Erythroblast (primary cell): ENCODE measurements around the gene APBB2.
"Not testable (repeated sequence)": the region's sequence is repeated elsewhere in the genome, so short reads cannot be mapped to it uniquely, and the experiment has no call there.

ENCODE experiments used
- DNase-seq, 2 experiments: peaks; one replicate each; lab custom pipeline; 2025; lab: John Stamatoyannopoulos, UW
- GATA1 ChIP-seq: IDR thresholded peaks from 2 replicates; pipeline ENCODE4 v1.6.1; 2011; ENCODE audit warnings: low read depth, mild to moderate bottlenecking, control low read depth, low read length, moderate library complexity
- POLR2A ChIP-seq: IDR thresholded peaks from 2 replicates; pipeline ENCODE4 v1.6.1; 2011; ENCODE audit warnings: mild to moderate bottlenecking, low read length

APBB2 gene

DNA sequence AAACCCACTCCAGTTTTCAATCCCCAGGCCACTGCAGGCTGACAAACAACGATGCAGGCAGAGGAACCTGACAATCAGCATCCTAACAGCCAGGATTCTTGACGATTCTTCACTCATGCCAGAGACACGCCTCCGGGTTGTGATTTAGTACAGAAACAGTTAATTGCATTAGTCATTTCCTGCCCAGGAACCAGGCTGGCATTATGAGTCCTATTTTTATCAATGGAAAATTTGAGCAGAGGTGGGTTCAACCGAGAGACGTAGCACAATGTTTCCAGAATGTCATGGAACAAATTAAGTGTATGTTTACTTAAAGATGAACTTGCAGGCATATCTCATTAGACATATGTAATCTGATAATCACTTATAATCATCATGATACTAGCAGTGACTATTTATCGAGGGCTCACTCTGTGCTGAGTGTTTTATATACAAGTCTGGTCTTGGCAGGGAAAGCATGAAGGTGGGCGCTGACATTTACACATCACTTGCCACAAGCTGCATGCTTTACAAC, 304.9 kb downstream of the APBB2 start:
- TF ChIP-seq POLR2A, result no peak
- TF ChIP-seq GATA1, result no peak
- DNase-seq, result no peak

DNA sequence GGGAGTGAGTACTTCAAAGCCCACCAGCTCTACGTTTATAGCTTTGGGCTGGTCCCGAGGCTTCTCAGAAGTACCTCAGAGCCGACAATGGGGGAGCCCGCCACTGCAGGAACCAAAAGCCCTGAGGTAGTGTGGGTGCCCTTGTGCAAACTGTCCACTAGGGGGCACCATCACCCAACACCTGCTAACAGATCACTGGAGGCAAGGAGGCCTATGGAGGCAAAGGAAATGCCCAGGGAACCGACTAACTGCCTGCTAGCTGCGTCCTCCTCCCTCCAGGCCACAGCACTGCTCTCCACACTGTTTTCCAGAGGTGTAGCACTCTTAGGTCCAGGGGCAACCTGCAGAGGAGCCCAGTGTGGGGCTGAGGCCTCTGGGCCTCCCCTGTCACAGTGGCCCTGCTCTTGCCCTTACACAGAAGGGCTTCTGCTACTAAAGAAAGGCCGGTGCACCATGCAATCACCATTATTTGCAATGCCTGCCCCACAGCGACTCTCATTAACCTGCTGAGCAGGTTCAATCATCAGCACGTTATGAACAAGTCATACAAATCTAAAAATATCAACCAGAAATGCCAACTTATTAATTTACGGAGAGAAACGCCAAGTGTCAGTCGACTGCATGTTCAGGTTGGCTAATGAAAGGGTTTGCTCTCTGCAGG, 305.5 kb downstream of the APBB2 start:
- TF ChIP-seq GATA1, result no peak
- TF ChIP-seq POLR2A, result no peak
- peak; percentile 70 to 77 for DNase-seq

DNA sequence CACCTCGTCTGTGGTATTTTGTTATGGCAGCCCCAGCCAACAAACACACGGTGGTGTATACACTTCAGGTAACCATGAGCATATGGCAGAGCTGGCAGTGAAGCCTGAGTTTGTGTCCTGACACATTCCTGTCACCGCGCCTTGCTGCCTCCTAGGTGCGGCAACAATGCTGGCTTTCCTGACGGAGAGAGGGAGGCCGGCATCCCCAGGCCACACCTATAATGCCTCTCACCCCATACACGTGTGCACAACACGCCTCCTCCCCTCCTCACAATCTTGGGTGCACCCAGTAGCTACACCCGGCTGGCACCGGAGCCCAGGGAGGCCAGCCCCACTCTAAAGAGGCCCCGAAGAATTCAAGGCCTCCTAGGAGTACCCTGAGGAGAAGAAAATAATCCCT, 306.0 kb downstream of the APBB2 start:
- TF ChIP-seq GATA1 (no peak), POLR2A (no peak)
- no peak for DNase-seq

DNA sequence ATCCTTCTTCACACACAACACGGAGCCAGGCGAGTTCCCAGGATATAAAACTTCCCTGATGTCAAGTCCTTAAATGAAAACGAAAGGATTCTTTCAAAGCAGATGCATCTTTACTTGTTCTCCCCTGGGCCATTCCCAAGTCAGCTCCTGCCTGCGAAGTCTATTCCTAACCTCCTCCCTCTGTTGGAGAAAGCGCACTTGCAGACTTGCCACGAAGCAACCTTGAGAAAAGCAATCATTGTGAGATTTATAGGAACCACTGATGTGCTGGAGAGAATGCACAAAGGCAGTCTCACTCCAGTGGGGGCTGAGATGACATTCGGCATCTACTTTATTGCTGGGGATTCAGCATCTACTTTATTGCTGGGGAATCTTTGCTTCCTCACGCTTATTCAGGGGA, 308.9 kb downstream of the APBB2 start:
- DNase-seq, result no peak
- TF ChIP-seq POLR2A, result no peak
- no peak for TF ChIP-seq GATA1

DNA sequence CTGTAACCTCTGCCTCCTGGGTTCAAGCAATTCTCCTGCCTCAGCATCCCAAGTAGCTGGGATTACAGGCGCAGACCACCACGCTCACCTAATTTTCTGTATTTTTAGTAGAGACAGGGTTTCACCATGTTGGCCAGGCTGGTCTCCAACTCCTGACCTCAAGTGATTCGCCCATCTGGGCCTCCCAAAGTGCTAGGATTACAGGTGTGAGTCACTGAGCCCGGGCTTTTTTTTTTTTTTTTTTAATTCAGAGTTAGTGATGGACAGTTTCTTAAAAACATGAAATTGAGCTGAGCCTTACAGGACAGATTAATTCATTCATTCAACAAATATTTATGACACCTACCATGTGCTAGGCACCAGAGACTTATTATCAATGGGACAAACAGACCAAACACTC, 313.8 kb downstream of the APBB2 start:
- not testable (repeated sequence) for DNase-seq

DNA sequence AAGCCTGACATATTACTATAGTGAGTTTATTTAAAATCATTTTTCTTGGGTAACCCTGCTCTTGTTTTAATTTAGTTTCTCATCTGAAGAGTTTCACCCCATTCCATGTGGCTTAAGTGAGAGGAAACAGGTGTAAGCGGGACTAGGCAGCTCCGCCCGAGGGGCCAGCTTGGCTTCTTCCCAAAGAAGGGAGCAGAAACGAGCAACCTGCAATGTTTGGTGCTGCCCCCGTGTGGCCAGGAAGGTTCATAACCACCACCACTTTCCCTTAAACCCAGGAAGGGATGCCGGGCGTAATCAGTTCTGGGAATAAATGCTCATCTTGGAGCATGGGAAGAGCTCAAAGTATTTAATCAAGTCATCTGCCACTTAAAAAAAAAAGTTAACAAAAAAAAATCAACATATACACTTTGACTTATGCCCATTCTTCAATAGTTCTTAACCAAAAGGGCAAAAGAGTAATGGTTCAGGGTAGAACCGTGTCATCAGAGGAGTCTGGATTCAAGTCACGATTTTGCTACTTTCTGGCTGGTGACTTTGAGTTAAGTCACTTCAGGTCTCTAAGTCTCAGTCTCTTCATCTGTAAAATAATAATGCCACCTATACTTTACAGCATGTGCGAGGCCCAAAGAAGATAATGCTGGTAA, 316.7 kb downstream of the APBB2 start:
- no peak for TF ChIP-seq GATA1
- TF ChIP-seq POLR2A, result no peak
- DNase-seq, result peak; percentile 47 to 69

DNA sequence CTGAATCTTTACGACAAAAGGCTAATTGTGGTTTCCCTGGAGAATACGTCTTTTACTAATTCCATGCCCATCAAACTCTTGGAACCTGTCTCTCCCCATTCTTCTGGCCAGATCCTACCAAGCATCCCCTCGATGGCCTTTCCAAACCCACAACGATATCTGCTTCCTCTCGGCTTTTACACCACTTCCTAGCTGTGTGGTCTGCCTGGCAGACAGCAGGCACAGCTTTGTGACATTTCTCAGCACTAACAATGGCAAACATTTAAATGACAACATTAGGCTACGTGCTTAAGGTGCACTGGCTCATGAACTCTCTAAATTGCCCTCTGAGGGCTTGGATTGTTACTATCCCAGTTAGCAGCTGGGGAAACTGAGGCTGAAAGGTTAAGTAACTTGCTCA, 323.6 kb downstream of the APBB2 start:
- no peak for DNase-seq
- TF ChIP-seq POLR2A (no peak), GATA1 (no peak)

DNA sequence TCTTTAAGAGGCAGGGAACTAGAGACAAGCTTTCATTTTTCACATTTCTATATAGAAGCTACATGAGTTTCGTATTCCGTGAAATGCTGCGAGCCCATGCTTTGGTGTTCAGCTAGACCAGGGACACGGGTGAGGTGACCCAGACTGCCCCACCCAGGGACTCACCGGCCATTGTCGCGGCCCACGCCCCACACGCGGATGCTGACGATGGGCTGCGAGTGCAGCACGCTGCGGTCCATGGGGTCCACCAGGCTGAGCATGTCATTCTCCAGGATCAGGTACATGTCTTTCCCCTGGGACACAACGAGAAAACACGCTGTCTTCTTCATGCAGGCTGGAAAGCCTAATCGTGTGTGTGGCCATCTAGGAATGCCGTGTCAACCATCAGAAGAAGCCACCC, 324.1 kb downstream of the APBB2 start:
- no peak for TF ChIP-seq GATA1
- TF ChIP-seq POLR2A, result no peak
- DNase-seq, result no peak

DNA sequence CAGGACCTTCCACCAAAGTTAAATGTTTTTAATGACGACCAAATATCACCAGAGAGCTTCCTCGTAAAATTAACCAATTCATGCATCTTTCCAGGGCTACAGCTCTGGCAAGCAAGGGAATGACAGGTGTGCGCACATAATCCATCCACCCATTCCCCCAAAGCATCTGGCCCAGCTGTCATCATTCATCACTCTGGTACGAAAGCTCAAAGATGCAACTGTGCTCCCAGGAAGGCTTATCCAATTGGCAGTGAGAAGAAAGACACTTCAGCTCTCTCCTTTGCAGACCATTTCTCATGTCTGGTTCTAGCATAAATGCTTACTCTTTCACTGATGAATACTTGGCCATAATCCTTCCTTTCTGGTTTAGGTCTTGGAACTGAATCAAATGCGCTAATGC, 325.4 kb downstream of the APBB2 start:
- no peak for DNase-seq
- TF ChIP-seq POLR2A, result no peak

DNA sequence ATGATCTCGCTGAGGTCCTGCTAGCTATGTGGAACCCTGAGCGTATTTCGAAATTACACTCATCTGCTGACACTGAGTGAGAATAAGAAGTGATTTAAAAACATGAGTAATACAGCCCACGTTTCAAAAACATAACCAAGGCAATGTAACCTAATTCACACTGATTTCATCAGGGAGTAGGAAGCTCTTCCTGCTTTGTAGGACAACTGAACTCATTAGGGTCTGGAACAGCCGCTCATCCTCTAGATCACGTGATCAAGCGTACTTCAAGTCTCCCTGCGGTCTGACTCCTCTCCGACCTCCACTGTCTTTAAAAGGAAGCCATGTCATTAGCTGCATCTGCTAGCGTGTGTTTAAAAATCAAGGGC, 326.6 kb downstream of the APBB2 start:
- TF ChIP-seq GATA1 (no peak), POLR2A (no peak)
- DNase-seq, result no peak

DNA sequence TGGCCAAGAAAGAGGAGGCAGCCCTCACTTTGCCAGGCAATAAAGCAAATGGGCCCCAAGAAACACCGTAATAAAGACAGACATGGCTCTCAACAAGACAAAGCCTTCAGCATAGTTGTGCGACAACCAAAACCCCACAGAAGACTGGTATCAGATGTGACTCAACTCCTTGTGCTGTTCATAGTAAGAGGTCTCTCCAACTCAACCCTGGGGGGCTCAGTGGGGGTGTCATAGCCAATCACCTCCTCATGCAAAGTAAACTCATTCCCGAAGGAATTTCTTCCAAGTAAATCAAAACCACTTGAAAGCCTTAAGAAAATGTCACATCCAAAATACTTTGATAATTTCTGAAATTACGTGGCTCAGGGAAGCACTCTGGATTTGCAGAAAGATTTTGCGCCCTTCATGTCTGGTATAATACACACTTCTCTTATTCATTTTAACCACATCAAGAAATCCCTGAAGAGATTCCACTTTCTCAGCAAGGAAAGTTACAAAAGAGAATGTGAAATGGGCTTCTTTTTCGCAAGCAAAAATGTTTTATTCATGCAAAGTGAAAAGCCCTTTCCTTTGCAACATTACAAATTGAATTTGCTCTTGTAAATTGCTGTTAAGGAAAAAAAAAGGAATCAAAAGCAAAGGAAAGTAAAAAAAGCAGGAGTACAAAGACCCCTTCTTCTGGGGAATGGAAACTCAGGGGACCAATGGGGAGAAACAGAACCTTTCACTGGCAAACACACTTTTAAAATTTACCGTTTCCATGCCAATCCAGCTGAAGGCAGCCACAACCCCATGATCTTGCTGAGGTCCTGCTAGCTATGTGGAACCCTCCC, 327.2 kb downstream of the APBB2 start:
- TF ChIP-seq POLR2A (no peak), GATA1 (no peak)
- no peak for DNase-seq

DNA sequence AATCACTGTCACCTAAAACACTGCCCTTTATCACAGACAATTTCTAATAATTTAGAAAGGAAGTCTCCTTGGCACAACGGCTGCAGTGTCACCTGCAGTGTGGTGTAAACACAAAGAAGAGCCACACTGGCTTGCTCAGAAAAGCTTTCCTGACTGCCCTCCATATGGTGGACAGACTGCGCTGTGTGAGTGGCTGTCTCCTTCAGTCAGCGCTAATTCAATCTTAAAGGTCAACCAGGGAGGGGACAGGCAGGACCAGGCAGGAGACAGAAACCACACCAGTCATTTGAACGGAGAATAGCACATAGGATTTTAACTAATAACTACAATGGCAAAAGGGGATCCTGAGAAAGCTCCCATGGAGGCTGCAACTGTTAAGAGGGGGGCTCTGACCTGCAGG, 332.5 kb downstream of the APBB2 start:
- TF ChIP-seq GATA1 (no peak), POLR2A (no peak)
- DNase-seq, result no peak

DNA sequence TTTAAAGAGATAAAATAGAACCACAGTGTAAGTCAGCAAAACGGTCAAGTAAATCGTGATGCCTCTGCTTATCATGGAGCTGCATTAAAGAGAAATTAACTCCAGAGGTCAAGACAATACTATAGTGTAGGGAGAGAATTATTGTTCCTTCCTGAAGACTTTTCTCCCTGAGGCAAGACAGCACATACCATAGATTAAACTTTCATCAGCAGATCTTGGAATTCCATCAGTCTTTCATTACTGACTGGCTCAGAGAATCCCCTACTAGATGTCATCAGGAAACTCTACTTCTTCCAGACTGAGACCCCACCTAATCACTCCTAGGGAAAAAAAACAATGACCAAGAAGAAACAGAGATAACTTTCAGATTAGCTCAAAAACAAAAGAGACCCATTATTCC, 333.2 kb downstream of the APBB2 start:
- no peak for TF ChIP-seq POLR2A
- TF ChIP-seq GATA1, result no peak

DNA sequence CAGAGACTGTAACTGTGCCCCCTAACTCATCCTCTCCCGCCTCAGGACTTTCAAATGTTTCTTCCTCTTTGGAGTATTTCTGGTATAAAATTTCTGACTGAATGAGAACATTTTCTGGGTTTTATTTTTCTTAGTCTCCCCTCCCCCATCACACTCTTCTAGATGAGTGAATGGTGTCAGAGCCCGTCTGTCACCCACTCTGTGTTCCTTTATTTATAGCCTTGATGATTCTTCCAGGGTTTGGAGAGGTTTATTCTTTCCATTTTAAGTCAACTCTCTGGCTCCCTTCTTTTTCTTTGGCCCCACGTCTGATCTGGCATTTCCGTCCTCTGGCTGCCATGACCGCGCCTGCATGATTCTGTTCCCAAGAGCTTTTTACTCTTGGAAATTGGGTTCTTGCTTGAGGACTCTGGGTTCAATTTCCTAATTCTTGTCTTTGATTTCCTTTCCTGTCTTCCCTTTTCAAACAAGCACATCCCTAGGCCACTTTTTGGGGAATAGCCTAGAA, 335.7 kb downstream of the APBB2 start:
- no peak for DNase-seq
- TF ChIP-seq POLR2A, result no peak
- TF ChIP-seq GATA1, result no peak

More for the DNA sequence above, 333.2 kb downstream of the APBB2 start:
- no peak for DNase-seq
